K562 (cell line): ENCODE measurements around the gene LIPM. TPM values are rescaled to one million over a fixed set of nuclear protein-coding genes. Genes with fewer than 3 reads are reported as not detected.

ENCODE experiments used
- ATF4 ChIP-seq: fragments of 450-650 bp; formaldehyde crosslinking; IDR thresholded peaks from 2 replicates; pipeline ENCODE4 v1.4.0; 2022; ENCODE audit warnings: mild to moderate bottlenecking, moderate library complexity
- CBFB ChIP-seq: sonication (generic); formaldehyde crosslinking; IDR thresholded peaks from 2 replicates; pipeline ENCODE4 v1.4.0; 2020; ENCODE audit warnings: mild to moderate bottlenecking, missing genetic modification reagents
- CREM ChIP-seq: IDR thresholded peaks from 2 replicates; pipeline ENCODE4 v1.6.1; 2014; ENCODE audit warnings: antibody characterized with exemption, low read depth
- DEAF1 ChIP-seq: fragments of 450-650 bp; formaldehyde crosslinking; IDR thresholded peaks from 2 replicates; pipeline ENCODE4 v1.4.0; 2020; ENCODE audit warnings: mild to moderate bottlenecking, moderate library complexity
- RAD21 ChIP-seq, 2 experiments: fragments of 250-450 bp in 1 of 2; fragments of 450-650 bp in 1 of 2; sonication (Bioruptor Pico) in 1 of 2; formaldehyde crosslinking in 1 of 2; IDR thresholded peaks in 1 of 2; conservative IDR thresholded peaks in 1 of 2; 2 replicates each; pipeline versions ENCODE4 v1.4.0 to v1.8.0; 2020 to 2022; ENCODE audit warnings: mild to moderate bottlenecking in 2 of 2, moderate library complexity in 1 of 2
- YY1 ChIP-seq, 3 experiments: IDR thresholded peaks; 2 replicates each; pipeline ENCODE4 v1.6.1; 2011; ENCODE audit warnings: low read length in 2 of 3, mild to moderate bottlenecking in 2 of 3, moderate library complexity in 2 of 3, borderline replicate concordance in 1 of 3, control low read depth in 1 of 3, low read depth in 1 of 3; ENCODE audit not compliant: insufficient read depth in 3 of 3, insufficient replicate concordance in 2 of 3, control insufficient read depth in 1 of 3, insufficient read length in 1 of 3; ENCODE audit errors: extremely low read depth in 1 of 3
- polyA plus RNA-seq, 8 experiments: library from polyadenylated mRNA; depleted of rRNA in 4 of 8; stranded (reverse) in 5 of 8; unstranded in 3 of 8; fragments of >200 nt; fragmentation: Nextera tagmentation in 2 of 8; fragmentation: Illumina TruSeq in 1 of 8; extraction: Ambion mirVana in 2 of 8; extraction: Trizol in 1 of 8; gene quantifications; 2 replicates each; pipeline versions ENCODE4 v1.2.1 to v1.2.3, GENCODE V29; 2011 to 2014; ENCODE audit warnings: inconsistent platforms in 1 of 8, missing spikeins in 1 of 8
- total RNA-seq, 7 experiments: library from RNA; depleted of rRNA in 6 of 7; stranded (reverse); fragments of >200 nt in 6 of 7; fragmentation: Illumina TruSeq in 2 of 7; extraction: Trizol in 2 of 7; gene quantifications; 2 replicates each; pipeline versions ENCODE4 v1.2.1 to v1.2.3, GENCODE V29; 2011 to 2021; ENCODE audit warnings: low replicate concordance in 1 of 7

LIPM gene
- total and polyA plus RNA-seq, 9 of the 15 experiments (the other 6 are each of a cell fraction or from before 2014, with no cell fraction given): not detected

- TF ChIP-seq YY1 (IDR thresholded peaks at IDR 0.05; ENCODE audit: borderline replicate concordance in 1 of 3, control insufficient read depth in 1 of 3, extremely low read depth in 1 of 3, insufficient read depth in 3 of 3, insufficient read length in 1 of 3, insufficient replicate concordance in 2 of 3, low read depth in 1 of 3, low read length in 2 of 3) (peak in 1 of 3 experiments; percentile 15), ATF4 (CRISPR knock-in tag) (no peak), DEAF1 (CRISPR knock-in tag) (peak; percentile 53), RAD21 (CRISPR knock-in tag; conservative IDR thresholded peaks at IDR 0.05 in 1 of 2, IDR thresholded peaks at IDR 0.05 in 1 of 2) (peak; percentile 50 to 77), CREM (0 out of 2 replicates have a peak, but pooled peaks have one; percentile 25), CBFB (CRISPR knock-in tag) (peak; percentile 73; the same call in 1 of the 2 replicates)
These were observed 32.8 kb downstream of the LIPM start (continued) for GRCh38 chr10:88835096-88835909.
